Stimulated activated CD4-positive, alpha-beta T cell treated with anti-CD3 and anti-CD28 coated beads, TNF-alpha, amount 100 ng/mL, for 1 hour (primary cell): ENCODE data around the gene ATP5F1C.
"Not testable (repeated sequence)": the region's sequence is repeated elsewhere in the genome, so short reads cannot be mapped to it uniquely, and the experiment has no call there.

Experiments
- DNase-seq, 3 donors: peaks; one replicate each; pipeline ENCODE4 v3.0.0-alpha.2; 2020; ENCODE audit warnings: low read depth in 3 of 3, low spot score in 1 of 3

The ATP5F1C gene

DNA sequence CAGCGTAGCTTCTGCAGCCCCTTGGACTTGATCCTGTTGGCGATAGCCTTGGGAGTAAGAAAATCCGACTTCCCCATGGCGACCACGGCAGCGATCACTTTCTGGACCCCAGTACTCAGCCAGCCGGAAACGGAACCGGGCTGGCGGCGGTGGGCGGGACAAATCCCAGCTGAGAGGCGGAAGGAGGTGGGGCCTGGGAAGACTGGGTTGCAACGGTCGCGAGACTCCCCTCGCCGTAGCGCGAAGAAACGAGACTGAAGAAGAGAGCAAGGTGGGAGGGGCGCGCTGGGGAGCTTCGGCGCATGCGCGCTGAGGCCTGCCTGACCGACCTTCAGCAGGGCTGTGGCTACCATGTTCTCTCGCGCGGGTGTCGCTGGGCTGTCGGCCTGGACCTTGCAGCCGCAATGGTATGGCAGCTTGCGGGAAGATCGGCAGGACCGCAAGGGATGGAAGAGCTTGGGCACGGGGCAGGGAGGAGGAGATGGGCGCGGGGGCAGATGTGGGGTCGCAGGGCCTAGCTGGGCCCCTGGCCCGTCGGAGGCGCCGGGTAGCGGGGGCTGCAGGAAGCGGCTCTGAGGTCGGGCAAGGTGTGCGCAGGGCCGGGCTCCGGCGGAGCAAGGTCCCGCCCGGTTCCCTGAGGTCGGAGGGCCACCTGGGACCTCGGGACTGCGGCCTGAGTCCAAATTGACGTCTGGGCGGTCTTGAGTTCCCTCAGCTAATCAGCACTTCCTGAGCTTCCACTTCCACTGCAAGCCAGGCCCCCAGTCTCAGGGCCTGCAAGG is at the start of gene ATP5F1C, which contains the start of gene KIN:
TSS of gene ATP5F1C (plus strand) at position 321 of the 782 bp plus-strand sequence. CDS start at position 352, 31 bp downstream.
TSS of gene KIN (minus strand) at position 137 of the 782 bp plus-strand sequence. CDS start at position 77, 60 bp downstream.
- DNase-seq, result peak; percentile 91 to 95 (median 94)

GRCh38 chr10:7738536-7739407 is 49.2 kb upstream of the ATP5F1C start:
- no peak for DNase-seq

- DNase-seq, result no peak
Observed at GRCh38 chr10:7744307-7744706, 43.7 kb upstream of the ATP5F1C start.

- not testable (repeated sequence) for DNase-seq
Observed at GRCh38 chr10:7748637-7749036, 39.3 kb upstream of the ATP5F1C start.

GRCh38 chr10:7750222-7750621 is 37.8 kb upstream of the ATP5F1C start:
- DNase-seq, result no peak

GRCh38 chr10:7752251-7752650 is 35.7 kb upstream of the ATP5F1C start:
- no peak for DNase-seq

GRCh38 chr10:7755103-7755502 is 32.9 kb upstream of the ATP5F1C start:
- no peak for DNase-seq

- no peak for DNase-seq
Observed at GRCh38 chr10:7756360-7756992, 31.5 kb upstream of the ATP5F1C start.

DNA sequence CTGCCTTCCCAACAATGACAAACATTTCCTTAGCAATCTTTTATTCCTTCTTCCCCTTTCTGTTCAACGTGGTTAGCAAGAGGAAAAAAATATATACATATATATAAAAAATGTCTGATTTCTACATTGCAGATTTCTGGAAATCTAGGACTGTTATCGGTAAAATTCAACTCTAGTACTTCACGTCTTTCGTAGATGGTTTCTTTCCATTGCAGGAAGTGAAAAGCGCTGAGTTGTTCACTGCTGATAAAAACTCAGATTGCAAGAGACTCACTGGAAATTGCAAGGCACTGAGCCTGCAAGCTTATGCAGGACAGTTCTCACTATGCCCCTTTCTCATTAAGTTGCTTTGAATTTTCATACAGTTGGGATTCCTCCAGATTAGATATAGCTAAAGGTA is 24.0 kb upstream of the ATP5F1C start:
- no peak for DNase-seq

DNA sequence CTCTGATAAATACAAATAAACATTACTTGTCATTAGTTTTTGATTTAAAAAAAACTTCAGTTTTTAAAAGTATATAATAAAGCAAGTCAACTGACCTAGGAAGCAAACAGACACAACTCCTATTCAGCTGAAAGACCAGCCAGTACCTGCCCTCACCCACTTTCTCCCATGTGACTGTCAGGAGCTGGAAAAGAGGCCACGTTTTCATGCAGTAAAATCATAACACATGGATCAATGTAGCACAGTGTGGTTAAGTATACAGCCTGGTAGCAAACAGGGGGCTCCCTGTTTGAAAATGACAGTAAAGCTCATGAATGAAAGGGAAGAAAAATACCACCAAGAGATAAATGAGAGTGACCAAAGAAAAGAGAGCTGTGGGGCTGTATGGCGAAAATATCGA is 21.7 kb upstream of the ATP5F1C start:
- no peak for DNase-seq

DNA sequence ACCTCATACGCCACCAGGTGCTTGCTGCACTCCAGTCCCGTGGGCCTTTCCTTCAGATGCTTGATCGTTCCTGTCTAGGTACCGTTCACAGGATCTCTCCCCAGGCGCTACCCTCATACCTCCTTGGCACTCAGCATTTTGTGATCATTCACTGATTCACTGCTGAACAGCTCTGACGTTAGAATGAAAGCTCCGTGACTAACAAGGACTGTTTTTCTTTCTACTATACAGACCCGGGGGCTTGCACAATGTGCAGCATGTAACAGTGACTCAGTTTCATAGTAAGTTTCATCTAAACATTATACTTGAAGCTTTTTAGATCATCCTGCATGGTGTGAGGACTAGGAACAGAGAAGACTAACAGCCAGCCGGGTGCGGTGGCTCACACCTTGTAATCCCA is 20.8 kb upstream of the ATP5F1C start:
- no peak for DNase-seq

GRCh38 chr10:7768417-7768816 is 19.6 kb upstream of the ATP5F1C start:
- DNase-seq, result no peak

DNA sequence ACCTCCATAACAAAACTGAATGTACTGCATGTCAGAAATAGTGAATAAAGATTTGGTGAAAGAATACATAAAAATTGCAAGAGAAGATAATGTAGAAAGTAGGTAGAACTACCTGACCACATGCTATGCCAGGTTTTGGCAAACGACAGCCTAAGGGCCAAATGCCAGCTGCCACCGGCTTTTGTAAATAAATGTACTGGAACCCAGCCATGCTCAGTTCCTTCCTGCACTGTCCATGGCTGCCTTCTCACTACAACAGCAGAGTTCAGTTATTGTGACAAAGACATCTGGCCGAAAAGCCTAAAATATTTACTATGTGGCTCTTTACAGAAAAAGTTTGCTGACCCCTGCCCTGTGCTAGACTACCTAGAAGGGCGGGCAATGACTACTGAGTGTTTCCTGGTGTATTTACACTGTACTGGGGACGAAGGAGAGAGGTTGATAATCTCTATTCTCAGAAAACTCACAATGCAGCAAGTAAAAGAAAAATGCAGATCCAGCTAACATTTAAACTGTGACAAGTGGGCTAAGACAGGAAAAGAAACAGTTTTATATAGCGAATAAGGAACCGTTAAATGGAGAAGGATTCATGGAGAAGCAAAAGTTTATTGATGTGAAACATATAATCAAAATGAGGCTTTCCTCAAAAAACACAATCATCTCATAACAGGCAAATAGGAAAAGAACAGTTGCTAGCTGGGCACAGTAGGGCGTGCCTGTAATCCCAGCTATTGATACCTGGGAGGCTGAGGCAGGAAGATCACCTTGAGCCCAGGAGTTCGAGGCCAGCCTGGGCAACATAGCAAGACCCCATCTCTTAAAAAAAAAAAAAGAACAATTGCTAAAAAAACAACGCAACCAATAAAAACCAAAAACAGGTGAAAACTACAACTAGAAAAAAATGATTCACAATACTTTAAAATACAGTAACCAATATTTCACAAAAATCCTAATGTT is 13.9 kb upstream of the ATP5F1C start:
- no peak for DNase-seq

DNA sequence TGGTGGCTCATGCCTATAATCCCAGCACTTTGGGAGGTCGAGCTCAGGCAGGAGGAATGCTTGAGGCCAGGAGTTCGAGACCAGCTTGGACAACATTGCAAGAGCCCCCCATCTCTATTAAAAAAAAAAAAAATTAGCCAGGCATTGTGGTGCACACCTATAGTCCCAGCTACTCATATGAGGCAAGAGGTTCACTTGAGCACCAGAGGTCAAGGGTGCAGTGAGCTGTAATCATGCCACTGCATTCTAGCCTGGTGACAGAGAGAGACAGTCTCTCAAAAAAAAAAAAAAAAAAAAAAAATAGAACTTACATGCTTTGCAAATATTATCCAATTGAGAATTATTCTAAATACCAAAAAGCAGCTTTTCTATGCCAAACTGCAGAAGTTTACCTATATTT is 11.2 kb upstream of the ATP5F1C start:
- DNase-seq, result no peak

DNA sequence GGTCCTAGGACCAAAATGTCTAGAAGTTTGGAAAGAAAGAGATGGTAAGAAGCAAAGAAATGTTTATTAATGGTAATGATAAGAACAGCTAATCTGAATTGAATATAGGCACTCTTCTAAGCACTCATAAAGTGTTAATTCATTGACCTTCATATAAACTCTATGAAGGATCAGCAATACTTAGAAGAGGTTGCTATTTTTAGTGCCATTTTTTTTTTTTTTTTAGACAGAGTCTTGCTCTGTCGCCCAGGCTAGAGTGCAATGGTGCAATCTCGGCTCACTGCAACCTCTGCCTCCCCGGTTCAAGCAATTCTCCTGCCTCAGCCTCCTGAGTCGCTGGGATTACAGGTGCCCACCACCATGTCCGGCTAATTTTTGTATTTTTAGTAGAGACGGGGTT is 5.8 kb upstream of the ATP5F1C start:
- not testable (repeated sequence) for DNase-seq

DNA sequence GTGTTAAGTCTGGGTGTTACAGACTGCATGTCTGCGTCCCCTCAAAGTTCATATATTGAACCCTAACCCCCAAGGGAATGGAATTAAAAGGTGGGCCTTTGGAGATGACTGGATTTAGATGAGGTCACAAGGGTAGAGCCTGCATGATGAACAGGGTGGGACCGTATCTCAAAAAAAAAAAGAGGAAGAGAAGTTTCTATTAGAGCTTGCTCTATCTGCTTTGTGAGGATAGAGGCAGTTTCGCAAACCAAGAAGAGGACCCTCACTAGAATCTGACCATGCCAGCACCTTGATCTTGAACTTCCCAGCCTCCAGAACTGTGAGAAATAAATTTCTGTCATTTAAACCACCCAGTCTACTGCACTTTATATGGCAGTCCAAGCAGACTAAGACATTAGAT is 1.5 kb upstream of the ATP5F1C start:
- no peak for DNase-seq

GRCh38 chr10:7787150-7787856 is 674 bp upstream of the ATP5F1C start:
- no peak for DNase-seq

DNA sequence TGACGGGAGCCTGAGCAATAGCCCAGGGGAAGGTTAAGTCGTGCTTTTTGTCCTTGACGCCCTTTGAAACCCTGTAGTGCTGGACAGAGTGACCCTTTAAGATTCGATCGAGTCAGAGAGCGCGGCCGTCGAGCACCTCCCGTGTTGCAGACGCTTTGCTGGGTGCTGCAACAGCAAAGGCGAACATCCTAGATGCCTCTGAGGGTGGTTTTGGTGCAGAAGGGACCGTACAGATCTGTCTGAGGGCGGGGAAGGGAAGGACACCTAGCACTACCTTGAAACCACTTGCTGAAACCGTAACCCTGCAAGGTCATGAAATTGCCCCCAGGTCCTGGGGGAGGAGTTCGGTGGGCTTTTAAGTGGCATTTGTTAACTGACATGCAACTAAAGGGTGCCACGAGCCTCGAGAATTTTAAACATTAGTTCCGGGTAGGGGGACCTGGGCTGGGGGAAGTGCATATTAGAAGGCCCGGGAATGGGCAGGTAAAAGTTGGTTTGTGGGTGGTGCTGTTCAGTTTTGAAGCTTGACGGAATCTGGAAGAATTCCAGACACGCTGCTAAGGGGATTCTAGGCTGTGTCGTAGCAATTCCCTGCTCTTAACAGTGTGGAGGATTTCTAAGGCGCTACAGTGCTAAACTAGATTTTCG is 786 bp downstream of the ATP5F1C start:
- DNase-seq, result no peak

DNA sequence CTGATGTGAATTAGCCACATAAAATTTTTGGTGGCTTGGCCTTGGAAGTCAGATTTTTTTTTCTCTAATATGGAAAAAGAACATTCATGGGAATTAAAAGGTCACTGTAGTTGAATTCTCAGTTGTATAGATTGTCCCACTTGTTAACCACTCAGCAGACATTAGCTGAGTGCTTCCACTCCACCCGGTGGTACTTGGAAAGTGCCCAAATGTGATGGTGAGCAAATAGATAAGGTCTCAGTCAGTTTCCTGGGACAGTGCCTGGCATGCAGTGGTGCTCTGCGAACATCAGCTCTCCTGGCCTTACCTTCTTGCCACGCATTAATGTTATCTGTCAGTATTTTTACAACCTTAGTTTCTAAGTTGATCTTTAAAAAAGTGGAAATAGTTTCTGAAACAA is 1.4 kb downstream of the ATP5F1C start:
- no peak for DNase-seq
